ENCODE measurements around the gene MEIKIN.

- TF ChIP-seq CTCF (conservative IDR thresholded peaks at IDR 0.05; ENCODE audit: low read length) (no peak), EZH2phosphoT487 (IDR thresholded peaks at IDR 0.05; ENCODE audit: borderline replicate concordance, low read depth, low read length) (no peak)
These were observed 132.9 kb downstream of the MEIKIN start for GRCh38 chr5:131812371-131813160.

Measured in OCI-LY7 (cell line).